A172 (cell line): ENCODE measurements around the gene ZNF485. TPM values are rescaled to one million over a fixed set of nuclear protein-coding genes. Genes with fewer than 3 reads are reported as not detected.
"Not testable (repeated sequence)": the region's sequence is repeated elsewhere in the genome, so short reads cannot be mapped to it uniquely, and the experiment has no call there.

ENCODE experiments used
- DNase-seq: peaks from one replicate; pipeline ENCODE4 v3.0.0-alpha.2; 2015; ENCODE audit warnings: low spot score
- total RNA-seq: library from RNA; depleted of rRNA; stranded (reverse); fragments of >200 nt; shearing (Covaris generic); gene quantifications from 2 replicates; pipeline ENCODE4 v1.2.3, GENCODE V29; 2014; rRNA removed

ZNF485 gene
- 0.41 and 1.4 TPM in 2 replicates for total RNA-seq

- no peak for DNase-seq
Observed at GRCh38 chr10:43606323-43607198, at the start of gene ZNF485. ZNF485 (plus strand) TSS chr10:43606438; CDS start chr10:43607051, 613 bp downstream.

GRCh38 chr10:43557214-43557613 is 49.0 kb upstream of the ZNF485 start:
- DNase-seq, result no peak

- DNase-seq, result no peak
Observed at GRCh38 chr10:43569681-43570080, 36.6 kb upstream of the ZNF485 start.

GRCh38 chr10:43570971-43571370 is 35.3 kb upstream of the ZNF485 start:
- no peak for DNase-seq

- DNase-seq, result no peak
Observed at GRCh38 chr10:43573250-43574000, 32.8 kb upstream of the ZNF485 start.

- DNase-seq, result peak; percentile 48
Observed at GRCh38 chr10:43574001-43574892, 32.0 kb upstream of the ZNF485 start, which contains the start of gene ZNF239. ZNF239 (minus strand) TSS chr10:43574616; CDS start chr10:43558079, 16,537 bp downstream.

- DNase-seq, result no peak
Observed at GRCh38 chr10:43574906-43575305, 31.3 kb upstream of the ZNF485 start.

- no peak for DNase-seq
Observed at GRCh38 chr10:43576062-43576461, 30.2 kb upstream of the ZNF485 start.

- DNase-seq, result no peak
Observed at GRCh38 chr10:43576580-43576979, 29.7 kb upstream of the ZNF485 start.

- DNase-seq, result no peak
Observed at GRCh38 chr10:43584051-43584450, 22.2 kb upstream of the ZNF485 start.

GRCh38 chr10:43585046-43585445 is 21.2 kb upstream of the ZNF485 start:
- DNase-seq, result peak; percentile 18

- DNase-seq, result no peak
Observed at GRCh38 chr10:43585981-43586729, 20.1 kb upstream of the ZNF485 start.

GRCh38 chr10:43586730-43587115 is 19.5 kb upstream of the ZNF485 start:
- not testable (repeated sequence) for DNase-seq

- DNase-seq, result no peak
Observed at GRCh38 chr10:43591303-43591904, 14.8 kb upstream of the ZNF485 start.

- DNase-seq, result no peak
Observed at GRCh38 chr10:43594944-43595589, 11.2 kb upstream of the ZNF485 start.

GRCh38 chr10:43595739-43596298 is 10.4 kb upstream of the ZNF485 start:
- no peak for DNase-seq

- DNase-seq, result no peak
Observed at GRCh38 chr10:43596546-43596945, 9.7 kb upstream of the ZNF485 start.

- DNase-seq, result no peak
Observed at GRCh38 chr10:43598446-43598845, 7.8 kb upstream of the ZNF485 start.

GRCh38 chr10:43599333-43599732 is 6.9 kb upstream of the ZNF485 start:
- DNase-seq, result no peak

- not testable (repeated sequence) for DNase-seq
Observed at GRCh38 chr10:43601576-43601975, 4.7 kb upstream of the ZNF485 start.
